ENCODE measurements around the gene HOXA7. TPM values are rescaled to one million over a fixed set of nuclear protein-coding genes. Genes with fewer than 3 reads are reported as not detected.

Gene HOXA7
- total RNA-seq, 1 experiment from 2014 or later, result not detected

DNA sequence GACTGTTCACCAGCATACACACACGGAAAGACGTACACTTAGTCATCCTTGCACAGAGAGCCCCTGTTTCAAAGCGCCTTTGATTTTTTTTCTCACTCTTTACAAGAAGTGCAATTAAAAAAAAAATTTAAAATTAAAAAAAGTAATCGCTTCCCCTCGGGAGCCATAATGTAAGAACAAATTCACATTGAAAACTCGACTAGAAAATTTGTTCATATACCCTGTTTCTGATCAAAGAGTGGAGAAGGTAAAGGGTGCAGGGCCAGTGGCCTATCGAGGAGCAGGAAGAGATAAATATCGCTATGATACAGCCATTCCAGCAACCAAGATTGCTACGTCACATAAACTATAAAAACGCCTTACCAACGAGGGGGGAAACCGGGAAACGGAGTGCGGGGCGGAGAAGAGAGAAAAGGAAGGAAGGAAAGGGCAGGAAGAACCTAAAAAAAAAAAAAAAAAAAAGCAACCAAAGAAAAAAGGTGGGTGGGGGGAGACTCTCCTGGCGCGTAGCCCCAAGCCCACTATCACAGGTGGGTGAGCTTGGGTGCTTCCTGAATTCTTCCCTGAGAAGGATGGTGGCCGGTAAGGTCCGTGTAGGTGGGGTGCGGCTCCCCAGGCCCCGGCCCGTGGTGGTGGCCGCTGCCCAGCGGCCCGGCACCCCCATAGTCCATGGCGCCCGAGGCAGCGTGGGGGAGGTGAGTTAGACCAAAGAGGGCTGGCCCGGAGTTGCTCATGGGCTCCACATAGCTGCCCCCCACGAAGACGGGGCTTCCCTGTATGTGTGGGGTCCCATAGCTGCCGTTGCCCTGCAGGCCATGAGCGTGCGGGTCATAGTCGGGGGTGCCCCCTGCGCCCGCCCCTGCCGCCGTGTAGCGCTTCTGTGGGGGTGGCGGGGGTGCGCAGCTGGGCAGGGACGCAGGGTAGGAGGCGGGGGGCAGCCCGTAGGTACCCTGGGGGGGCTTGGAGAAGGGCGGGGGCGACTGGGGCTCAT lies 48.8 kb downstream of the HOXA7 start:
- H3K9me2 ChIP-seq (ENCODE audit: insufficient read depth), result no peaks in the 10 kb centered on the region
- H2AFZ ChIP-seq, result no peak overlapping the region
- no peaks in the 10 kb centered on the region for H3K9me3 ChIP-seq (ENCODE audit: insufficient read depth, low read depth)
- intact Hi-C loops (cut with micrococcal nuclease; ENCODE audit: unreplicated experiment), result no loop called here
- TF ChIP-seq, protein P1, sequence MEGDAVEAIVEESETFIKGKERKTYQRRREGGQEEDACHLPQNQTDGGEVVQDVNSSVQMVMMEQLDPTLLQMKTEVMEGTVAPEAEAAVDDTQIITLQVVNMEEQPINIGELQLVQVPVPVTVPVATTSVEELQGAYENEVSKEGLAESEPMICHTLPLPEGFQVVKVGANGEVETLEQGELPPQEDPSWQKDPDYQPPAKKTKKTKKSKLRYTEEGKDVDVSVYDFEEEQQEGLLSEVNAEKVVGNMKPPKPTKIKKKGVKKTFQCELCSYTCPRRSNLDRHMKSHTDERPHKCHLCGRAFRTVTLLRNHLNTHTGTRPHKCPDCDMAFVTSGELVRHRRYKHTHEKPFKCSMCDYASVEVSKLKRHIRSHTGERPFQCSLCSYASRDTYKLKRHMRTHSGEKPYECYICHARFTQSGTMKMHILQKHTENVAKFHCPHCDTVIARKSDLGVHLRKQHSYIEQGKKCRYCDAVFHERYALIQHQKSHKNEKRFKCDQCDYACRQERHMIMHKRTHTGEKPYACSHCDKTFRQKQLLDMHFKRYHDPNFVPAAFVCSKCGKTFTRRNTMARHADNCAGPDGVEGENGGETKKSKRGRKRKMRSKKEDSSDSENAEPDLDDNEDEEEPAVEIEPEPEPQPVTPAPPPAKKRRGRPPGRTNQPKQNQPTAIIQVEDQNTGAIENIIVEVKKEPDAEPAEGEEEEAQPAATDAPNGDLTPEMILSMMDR (conservative IDR thresholded peaks at IDR 0.05), result no peak
- TF ChIP-seq EZH2 (IDR thresholded peaks at IDR 0.05; ENCODE audit: low read depth), result no peak
- H4K20me1 ChIP-seq (ENCODE audit: insufficient read depth), result no peaks in the 10 kb centered on the region
- peaks cover 41% of the 10 kb centered on the region for H3K36me3 ChIP-seq (ENCODE audit: low read depth)
- CTCF ChIA-PET, result no interaction called here
- no TSS peak for BruUV-seq (replicated peaks)
- H3K4me2 ChIP-seq, result no peak overlapping the region
- H3K27ac ChIP-seq, result no peak overlapping the region
- peaks cover 46% of the 10 kb centered on the region for H3F3A ChIP-seq (ENCODE audit: insufficient read depth, low read depth)
- POLR2A ChIA-PET (ENCODE audit: unreplicated experiment), result no interaction called here
- no peak overlapping the region for H3K4me3 ChIP-seq
- H3K79me2 ChIP-seq (ENCODE audit: low read depth), result peaks cover 65% of the 10 kb centered on the region
- H3K4me1 ChIP-seq (replicated peaks; ENCODE audit: insufficient read depth), result peaks cover 29% of the 10 kb centered on the region
- DNase-seq, result no peak
- H3K27me3 ChIP-seq (ENCODE audit: insufficient read depth, low read depth), result no peaks in the 10 kb centered on the region

DNA sequence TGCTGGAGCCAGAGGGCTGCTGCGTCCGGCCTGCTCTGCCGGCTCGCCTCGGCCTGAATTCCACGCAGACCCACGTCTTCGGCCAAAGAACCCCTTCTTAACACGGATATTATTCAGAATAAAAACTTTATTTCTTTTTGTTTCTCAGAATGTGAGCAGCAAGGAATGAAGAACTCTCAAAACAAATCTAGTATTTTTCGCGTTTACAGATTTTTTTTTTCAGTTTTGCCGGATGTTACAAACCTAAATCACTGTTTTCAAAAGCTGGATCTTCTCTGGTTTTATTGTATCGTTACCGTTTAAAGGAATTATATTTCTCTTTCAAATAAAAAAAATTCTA lies 49.6 kb downstream of the HOXA7 start:
- peaks cover 34% of the 10 kb centered on the region for H3K36me3 ChIP-seq (ENCODE audit: low read depth)
- no peak overlapping the region for H2AFZ ChIP-seq
- H3K9me2 ChIP-seq (ENCODE audit: insufficient read depth), result no peaks in the 10 kb centered on the region
- H3K9me3 ChIP-seq (ENCODE audit: insufficient read depth, low read depth), result no peaks in the 10 kb centered on the region
- BruUV-seq (replicated peaks), result no TSS peak
- peaks cover 37% of the 10 kb centered on the region for H3F3A ChIP-seq (ENCODE audit: insufficient read depth, low read depth)
- CTCF ChIA-PET, result no interaction called here
- H3K4me2 ChIP-seq, result no peak overlapping the region
- intact Hi-C loops (cut with micrococcal nuclease; ENCODE audit: unreplicated experiment), result no loop called here
- H3K4me1 ChIP-seq (replicated peaks; ENCODE audit: insufficient read depth), result peaks cover 23% of the 10 kb centered on the region
- POLR2A ChIA-PET (ENCODE audit: unreplicated experiment), result no interaction called here
- no peaks in the 10 kb centered on the region for H3K27me3 ChIP-seq (ENCODE audit: insufficient read depth, low read depth)
- H3K4me3 ChIP-seq, result no peak overlapping the region
- TF ChIP-seq, protein P1 (conservative IDR thresholded peaks at IDR 0.05), result no peak
- H3K27ac ChIP-seq, result no peak overlapping the region
- peaks cover 57% of the 10 kb centered on the region for H3K79me2 ChIP-seq (ENCODE audit: low read depth)
- no peaks in the 10 kb centered on the region for H4K20me1 ChIP-seq (ENCODE audit: insufficient read depth)
- DNase-seq, result no peak

DNA sequence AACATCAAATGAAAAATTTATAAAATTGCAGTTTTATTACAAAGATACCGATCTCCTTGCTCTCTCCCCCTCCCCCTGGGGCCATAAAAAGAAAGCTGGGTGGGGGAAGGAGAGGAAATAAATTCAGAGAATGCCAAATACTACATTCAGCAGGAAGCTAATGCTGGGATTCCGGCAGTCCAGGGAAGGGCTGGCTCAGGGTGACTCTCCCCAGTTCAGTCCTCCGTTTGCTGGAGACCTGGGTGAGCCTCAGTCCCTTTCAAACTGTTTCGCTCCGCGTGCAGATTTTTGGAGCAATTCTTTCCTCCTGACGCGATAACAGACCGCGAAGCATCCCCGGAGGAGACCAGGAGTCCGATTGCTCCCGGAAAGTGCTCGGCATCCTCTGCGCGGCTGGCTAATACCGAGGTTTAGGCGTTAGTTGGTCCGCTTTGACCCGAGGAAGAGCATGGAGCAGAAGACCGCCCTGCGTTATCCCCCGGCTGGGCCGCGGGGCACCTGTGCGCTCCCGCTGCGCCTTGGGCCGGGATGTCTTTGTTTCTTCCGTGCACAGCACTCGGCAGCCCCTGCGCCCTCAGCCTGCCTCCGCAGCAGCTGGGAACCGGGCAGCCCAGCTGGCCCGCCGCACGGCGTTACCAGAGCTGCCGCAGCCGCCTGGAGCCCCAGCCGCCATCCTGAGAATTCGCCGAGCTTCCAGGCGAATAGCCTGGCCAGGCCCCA lies 50.1 kb downstream of the HOXA7 start:
- ChIA-PET CTCF (no interaction called here), POLR2A (ENCODE audit: unreplicated experiment) (interaction anchor here (0.6 kb wide), 1 partner anchor 26 kb away, joined by 3 read pairs; no protein-coding TSS in a partner anchor)
- BruUV-seq (replicated peaks), result no TSS peak
- H3K4me1 ChIP-seq (replicated peaks; ENCODE audit: insufficient read depth), result peaks cover 18% of the 10 kb centered on the region
- H3K36me3 ChIP-seq (ENCODE audit: low read depth), result peaks cover 33% of the 10 kb centered on the region
- intact Hi-C loops (cut with micrococcal nuclease; ENCODE audit: unreplicated experiment), result no loop called here
- no peak overlapping the region for H3K27ac ChIP-seq
- no peaks in the 10 kb centered on the region for H3K9me2 ChIP-seq (ENCODE audit: insufficient read depth)
- H3K4me3 ChIP-seq, result no peak overlapping the region
- peaks cover 52% of the 10 kb centered on the region for H3K79me2 ChIP-seq (ENCODE audit: low read depth)
- H3F3A ChIP-seq (ENCODE audit: insufficient read depth, low read depth), result peaks cover 33% of the 10 kb centered on the region
- H3K27me3 ChIP-seq (ENCODE audit: insufficient read depth, low read depth), result no peaks in the 10 kb centered on the region
- no peaks in the 10 kb centered on the region for H3K9me3 ChIP-seq (ENCODE audit: insufficient read depth, low read depth)
- H4K20me1 ChIP-seq (ENCODE audit: insufficient read depth), result no peaks in the 10 kb centered on the region
- DNase-seq, result no peak
- H2AFZ ChIP-seq, result no peak overlapping the region
- H3K4me2 ChIP-seq, result no peak overlapping the region
- no peak for TF ChIP-seq EZH2 (IDR thresholded peaks at IDR 0.05; ENCODE audit: low read depth)
- TF ChIP-seq, protein P1 (conservative IDR thresholded peaks at IDR 0.05), result no peak
